Measurements from ENCODE around the gene ZFYVE28.

DNA sequence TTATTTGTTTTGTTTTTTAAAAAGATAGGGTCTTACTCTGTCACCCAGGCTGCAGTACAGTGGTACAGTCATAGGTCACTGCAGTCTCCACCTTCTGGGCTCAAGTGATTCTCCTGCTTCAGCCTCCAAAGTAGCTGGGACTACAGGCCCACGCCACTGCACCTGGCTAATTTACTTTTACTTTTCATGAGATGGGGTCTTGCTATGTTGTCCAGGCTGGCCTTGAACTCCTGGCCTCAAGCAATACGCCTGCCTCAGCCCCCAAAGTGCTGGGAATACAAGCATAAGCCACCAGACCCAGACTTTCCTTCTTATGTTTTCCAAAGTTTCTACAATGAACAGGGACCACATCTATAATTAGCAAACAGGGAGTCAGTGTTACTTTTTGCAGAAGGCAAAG lies 118.7 kb downstream of the ZFYVE28 start:
- TF ChIP-seq, protein P1, sequence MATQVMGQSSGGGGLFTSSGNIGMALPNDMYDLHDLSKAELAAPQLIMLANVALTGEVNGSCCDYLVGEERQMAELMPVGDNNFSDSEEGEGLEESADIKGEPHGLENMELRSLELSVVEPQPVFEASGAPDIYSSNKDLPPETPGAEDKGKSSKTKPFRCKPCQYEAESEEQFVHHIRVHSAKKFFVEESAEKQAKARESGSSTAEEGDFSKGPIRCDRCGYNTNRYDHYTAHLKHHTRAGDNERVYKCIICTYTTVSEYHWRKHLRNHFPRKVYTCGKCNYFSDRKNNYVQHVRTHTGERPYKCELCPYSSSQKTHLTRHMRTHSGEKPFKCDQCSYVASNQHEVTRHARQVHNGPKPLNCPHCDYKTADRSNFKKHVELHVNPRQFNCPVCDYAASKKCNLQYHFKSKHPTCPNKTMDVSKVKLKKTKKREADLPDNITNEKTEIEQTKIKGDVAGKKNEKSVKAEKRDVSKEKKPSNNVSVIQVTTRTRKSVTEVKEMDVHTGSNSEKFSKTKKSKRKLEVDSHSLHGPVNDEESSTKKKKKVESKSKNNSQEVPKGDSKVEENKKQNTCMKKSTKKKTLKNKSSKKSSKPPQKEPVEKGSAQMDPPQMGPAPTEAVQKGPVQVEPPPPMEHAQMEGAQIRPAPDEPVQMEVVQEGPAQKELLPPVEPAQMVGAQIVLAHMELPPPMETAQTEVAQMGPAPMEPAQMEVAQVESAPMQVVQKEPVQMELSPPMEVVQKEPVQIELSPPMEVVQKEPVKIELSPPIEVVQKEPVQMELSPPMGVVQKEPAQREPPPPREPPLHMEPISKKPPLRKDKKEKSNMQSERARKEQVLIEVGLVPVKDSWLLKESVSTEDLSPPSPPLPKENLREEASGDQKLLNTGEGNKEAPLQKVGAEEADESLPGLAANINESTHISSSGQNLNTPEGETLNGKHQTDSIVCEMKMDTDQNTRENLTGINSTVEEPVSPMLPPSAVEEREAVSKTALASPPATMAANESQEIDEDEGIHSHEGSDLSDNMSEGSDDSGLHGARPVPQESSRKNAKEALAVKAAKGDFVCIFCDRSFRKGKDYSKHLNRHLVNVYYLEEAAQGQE (IDR thresholded peaks at IDR 0.05; ENCODE audit: insufficient read depth in 1 of 2, low read depth in 2 of 2, low read length in 2 of 2): no peak
- TF ChIP-seq POLR2AphosphoS5 (IDR thresholded peaks at IDR 0.05; ENCODE audit: low read depth, low read length) (no peak), TAF1 (IDR thresholded peaks at IDR 0.05; ENCODE audit: borderline replicate concordance, insufficient read depth, low read length) (no peak), SIN3A (IDR thresholded peaks at IDR 0.05; ENCODE audit: borderline replicate concordance, insufficient read depth, low read length) (no peak), FOXP2 (optimal IDR thresholded peaks at IDR 0.05; ENCODE audit: borderline replicate concordance, extremely low read depth, extremely low read length, insufficient read depth) (no peak)
